ENCODE data around the gene PTGS2. TPM values are rescaled to one million over a fixed set of nuclear protein-coding genes. Genes with fewer than 3 reads are reported as not detected.

PTGS2 gene
- polyA plus RNA-seq (2012; rRNA removed) = 5.9 and 6.3 TPM in 2 replicates
- 4.1 and 5.8 TPM in 2 replicates for polyA plus RNA-seq (2012; cell fraction: cytosol; rRNA removed)
- 12.8 and 17.6 TPM in 2 replicates for polyA plus RNA-seq (2012; cell fraction: nucleus; rRNA removed)

GRCh38 chr1:186680245-186681061 is at the start of gene PTGS2:
PTGS2 (minus strand) TSS chr1:186680423; CDS start chr1:186680290, 133 bp downstream.
- Histone ChIP-seq H3K36me3 (replicated peaks in 1 of 2; ENCODE audit: control insufficient read depth in 1 of 2, insufficient read depth in 2 of 2, low read length in 1 of 2) (peaks cover 0 to 23% of the 10 kb centered on the region in 2 experiments), H3F3A (replicated peaks; ENCODE audit: insufficient read depth) (peaks cover 3% of the 10 kb centered on the region), H3K27me3 (ENCODE audit: insufficient read depth) (no peaks in the 10 kb centered on the region), H2AFZ (ENCODE audit: low read depth) (peak within 1 kb of the TSS; percentile 97), H3K27ac (ENCODE audit: low read depth in 2 of 2, low read length in 1 of 2) (peak within 1 kb of the TSS; percentile 82 to 91), H3K9me2 (no peaks in the 10 kb centered on the region), H3K4me3 (ENCODE audit: low read depth in 2 of 2, low read length in 1 of 2) (peak within 1 kb of the TSS; percentile 72 to 87), H3K9ac (peak within 1 kb of the TSS; percentile 93), H4K20me1 (ENCODE audit: insufficient read depth) (no peaks in the 10 kb centered on the region), H3K4me1 (ENCODE audit: control insufficient read depth in 1 of 2, insufficient read depth in 2 of 2, low read depth in 1 of 2, low read length in 1 of 2) (peaks cover 0 to 5% of the 10 kb centered on the region in 2 experiments; a peak in 3 of 4 replicates), H3K79me2 (ENCODE audit: insufficient read depth) (peaks cover 4% of the 10 kb centered on the region), H3K4me2 (peak within 1 kb of the TSS; percentile 86), H3K9me3 (no peaks in the 10 kb centered on the region)
- POLR2A ChIA-PET = no interaction called here
- peak; percentile 63 for DNase-seq
- under 1% methylated on average over 42 of the region's 52 CpGs for WGBS (ENCODE audit: low lambda C conversion rate)
- CTCF ChIA-PET = interaction anchor here (1.1 to 1.5 kb wide), 2 partner anchors 25 to 75 kb away, joined by 3 to 5 read pairs; no protein-coding TSS in a partner anchor
- TF ChIP-seq TEAD4 (IDR thresholded peaks at IDR 0.05; ENCODE audit: borderline replicate concordance, insufficient read depth) (no peak), GATA2 (CRISPR knock-in tag; IDR thresholded peaks at IDR 0.05) (no peak), PBX3 (IDR thresholded peaks at IDR 0.05) (no peak), RFX5 (IDR thresholded peaks at IDR 0.05; ENCODE audit: low read length) (0 out of 2 replicates have a peak, but pooled peaks have one; percentile 23), FOXM1 (IDR thresholded peaks at IDR 0.05; ENCODE audit: low read depth) (no peak), FOXJ3 (CRISPR knock-in tag; IDR thresholded peaks at IDR 0.05) (no peak), CTCF (IDR thresholded peaks at IDR 0.05) (peak; percentile 64), MEF2A (IDR thresholded peaks at IDR 0.05; ENCODE audit: borderline replicate concordance, low read depth) (no peak), IRF3 (IDR thresholded peaks at IDR 0.05; ENCODE audit: low read depth, low read length) (no peak), SMC3 (IDR thresholded peaks at IDR 0.05; ENCODE audit: low read depth, low read length) (no peak), RXRA (IDR thresholded peaks at IDR 0.05; ENCODE audit: borderline replicate concordance, low read depth) (no peak; the same call in 1 of the 2 replicates), SIN3A (IDR thresholded peaks at IDR 0.05; ENCODE audit: borderline replicate concordance, low read depth, low read length) (no peak; the same call in 1 of the 2 replicates), FOSL2 (IDR thresholded peaks at IDR 0.05; ENCODE audit: borderline replicate concordance, low read depth) (no peak), POLR2AphosphoS5 (IDR thresholded peaks at IDR 0.05; ENCODE audit: low read depth, low read length) (peak; percentile 21; the same call in 1 of the 2 replicates), GABPA (IDR thresholded peaks at IDR 0.05; ENCODE audit: low read depth) (peak; percentile 44; the same call in 1 of the 2 replicates), ZBTB33 (IDR thresholded peaks at IDR 0.05; ENCODE audit: borderline replicate concordance, low read depth) (no peak), USF1 (IDR thresholded peaks at IDR 0.05; ENCODE audit: borderline replicate concordance, low read depth) (no peak), MXI1 (IDR thresholded peaks at IDR 0.05; ENCODE audit: low read depth, low read length) (no peak), MAX (IDR thresholded peaks at IDR 0.05; ENCODE audit: low read depth) (peak; percentile 55; the same call in 1 of the 2 replicates), TCF12 (IDR thresholded peaks at IDR 0.05) (peak; percentile 52), NRF1 (IDR thresholded peaks at IDR 0.05; ENCODE audit: low read depth, low read length) (no peak), CHD2 (IDR thresholded peaks at IDR 0.05; ENCODE audit: low read length, partially characterized antibody) (no peak), RCOR1 (IDR thresholded peaks at IDR 0.05; ENCODE audit: low read length) (no peak), USF2 (IDR thresholded peaks at IDR 0.05; ENCODE audit: borderline replicate concordance, low read depth, low read length) (no peak)

Data from SK-N-SH (cell line).